K562 (cell line): ENCODE measurements around the gene WDCP. TPM values are rescaled to one million over a fixed set of nuclear protein-coding genes. Genes with fewer than 3 reads are reported as not detected.

ENCODE experiments used
- ARNT ChIP-seq, 2 experiments: fragments of 450-650 bp; IDR thresholded peaks; 2 replicates each; pipeline ENCODE4 v1.6.1; 2016; ENCODE audit warnings: mild to moderate bottlenecking in 1 of 2
- CBX3 ChIP-seq, 2 experiments: IDR thresholded peaks; 1 replicate in 1 of 2; 2 replicates in 1 of 2; pipeline ENCODE4 v1.6.1; 2012; ENCODE audit warnings: inconsistent platforms in 2 of 2, low read length in 2 of 2, borderline replicate concordance in 1 of 2, control low read depth in 1 of 2
- ETV6 ChIP-seq, 3 experiments: fragments of 150-350 bp in 1 of 3; sonication (generic) in 1 of 3; formaldehyde crosslinking in 1 of 3; IDR thresholded peaks; 2 replicates each; pipeline versions ENCODE4 v1.6.1 to v1.8.0; 2014 to 2022; ENCODE audit warnings: borderline replicate concordance in 2 of 3, low read depth in 2 of 3, antibody characterized with exemption in 1 of 3, low read length in 1 of 3, mild to moderate bottlenecking in 1 of 3, missing genetic modification reagents in 1 of 3
- FOXJ3 ChIP-seq: sonication (generic); formaldehyde crosslinking; IDR thresholded peaks from 2 replicates; pipeline ENCODE4 v1.4.0; 2020; ENCODE audit warnings: mild to moderate bottlenecking, missing genetic modification reagents
- FOXM1 ChIP-seq, 2 experiments: fragments of 450-650 bp in 1 of 2; sonication (generic) in 1 of 2; formaldehyde crosslinking in 1 of 2; IDR thresholded peaks; 2 replicates each; pipeline versions ENCODE4 v1.6.1 to v1.9.0; 2017 to 2022; ENCODE audit warnings: low read depth in 2 of 2, mild to moderate bottlenecking in 2 of 2, missing genetic modification reagents in 1 of 2, moderate library complexity in 1 of 2
- HNRNPH1 ChIP-seq: fragments of 200-400 bp; formaldehyde crosslinking; optimal IDR thresholded peaks from 2 replicates; pipeline ENCODE3; 2017; ENCODE audit warnings: low read depth, mild to moderate bottlenecking, low read length, moderate library complexity
- HNRNPUL1 ChIP-seq: fragments of 200-400 bp; formaldehyde crosslinking; IDR thresholded peaks from 2 replicates; pipeline ENCODE4 v1.6.1; 2017; ENCODE audit warnings: low read length
- PHF21A ChIP-seq: fragments of 450-650 bp; IDR thresholded peaks from 2 replicates; pipeline ENCODE4 v1.6.1; 2017; ENCODE audit warnings: low read depth, borderline replicate concordance
- SAP30 ChIP-seq: fragments of 200-600 bp; sonication (generic); IDR thresholded peaks from 2 replicates; pipeline ENCODE4 v1.6.1; 2012; ENCODE audit warnings: borderline replicate concordance, low read depth, mild to moderate bottlenecking, moderate library complexity, low read length, control low read depth, inconsistent platforms; ENCODE audit not compliant: insufficient read depth, poor library complexity, severe bottlenecking
- TOE1 ChIP-seq, 2 experiments: fragments of 450-650 bp in 1 of 2; sonication (generic) in 1 of 2; formaldehyde crosslinking in 1 of 2; IDR thresholded peaks; 2 replicates each; pipeline versions ENCODE4 v1.7.1 to v1.8.0; 2016 to 2022; ENCODE audit warnings: borderline replicate concordance in 2 of 2, mild to moderate bottlenecking in 2 of 2, antibody characterized with exemption in 1 of 2, inconsistent platforms in 1 of 2, low read depth in 1 of 2, missing genetic modification reagents in 1 of 2, moderate library complexity in 1 of 2
- ZFP1 ChIP-seq: fragments of 450-650 bp; formaldehyde crosslinking; IDR thresholded peaks from 2 replicates; pipeline ENCODE4 v1.4.0; 2020; ENCODE audit warnings: mild to moderate bottlenecking, mixed read lengths
- ZKSCAN8 ChIP-seq: fragments of 200-800 bp; sonication (Bioruptor generic); IDR thresholded peaks from 2 replicates; pipeline ENCODE4 v1.6.1; 2016; ENCODE audit warnings: missing genetic modification characterization, missing compliant biosample characterization
- ZNF140 ChIP-seq: fragments of 250-450 bp; sonication (Bioruptor Pico); IDR thresholded peaks from 2 replicates; pipeline ENCODE4 v1.8.0; 2021; ENCODE audit warnings: moderate library complexity, mild to moderate bottlenecking, inconsistent platforms
- ZNF239 ChIP-seq: fragments of 250-450 bp; sonication (Bioruptor Pico); IDR thresholded peaks from 2 replicates; pipeline ENCODE4 v1.4.0; 2020; ENCODE audit warnings: mild to moderate bottlenecking
- ZNF3 ChIP-seq: fragments of 250-450 bp; sonication (Bioruptor Pico); IDR thresholded peaks from 2 replicates; pipeline ENCODE4 v1.5.0; 2021; ENCODE audit warnings: mild to moderate bottlenecking, moderate library complexity
- ZNF57 ChIP-seq: fragments of 450-650 bp; formaldehyde crosslinking; IDR thresholded peaks from 2 replicates; pipeline ENCODE4 v1.4.0; 2020; ENCODE audit warnings: mild to moderate bottlenecking, moderate library complexity
- ZSCAN32 ChIP-seq: fragments of 450-650 bp; formaldehyde crosslinking; IDR thresholded peaks from 2 replicates; pipeline ENCODE4 v1.4.0; 2020; ENCODE audit warnings: mild to moderate bottlenecking, moderate library complexity
- polyA plus RNA-seq, 8 experiments: library from polyadenylated mRNA; depleted of rRNA in 4 of 8; stranded (reverse) in 5 of 8; unstranded in 3 of 8; fragments of >200 nt; fragmentation: Nextera tagmentation in 2 of 8; fragmentation: Illumina TruSeq in 1 of 8; extraction: Ambion mirVana in 2 of 8; extraction: Trizol in 1 of 8; gene quantifications; 2 replicates each; pipeline versions ENCODE4 v1.2.1 to v1.2.3, GENCODE V29; 2011 to 2014; ENCODE audit warnings: inconsistent platforms in 1 of 8, missing spikeins in 1 of 8
- total RNA-seq, 7 experiments: library from RNA; depleted of rRNA in 6 of 7; stranded (reverse); fragments of >200 nt in 6 of 7; fragmentation: Illumina TruSeq in 2 of 7; extraction: Trizol in 2 of 7; gene quantifications; 2 replicates each; pipeline versions ENCODE4 v1.2.1 to v1.2.3, GENCODE V29; 2011 to 2021; ENCODE audit warnings: low replicate concordance in 1 of 7
- TF ChIP-seq, protein P1 (sequence below): fragments of 450-650 bp; formaldehyde crosslinking; IDR thresholded peaks from 2 replicates; pipeline ENCODE4 v1.4.0; 2022; ENCODE audit warnings: missing genetic modification characterization
- TF ChIP-seq, protein P2 (sequence below): sonication (generic); formaldehyde crosslinking; IDR thresholded peaks from 2 replicates; pipeline ENCODE4 v1.8.0; 2022; ENCODE audit warnings: mild to moderate bottlenecking, missing genetic modification reagents

The WDCP gene
- total and polyA plus RNA-seq, 9 of the 15 experiments (the other 6 are each of a cell fraction or from before 2014, with no cell fraction given), result 10.1 to 41.4 (median 21.8) TPM

DNA sequence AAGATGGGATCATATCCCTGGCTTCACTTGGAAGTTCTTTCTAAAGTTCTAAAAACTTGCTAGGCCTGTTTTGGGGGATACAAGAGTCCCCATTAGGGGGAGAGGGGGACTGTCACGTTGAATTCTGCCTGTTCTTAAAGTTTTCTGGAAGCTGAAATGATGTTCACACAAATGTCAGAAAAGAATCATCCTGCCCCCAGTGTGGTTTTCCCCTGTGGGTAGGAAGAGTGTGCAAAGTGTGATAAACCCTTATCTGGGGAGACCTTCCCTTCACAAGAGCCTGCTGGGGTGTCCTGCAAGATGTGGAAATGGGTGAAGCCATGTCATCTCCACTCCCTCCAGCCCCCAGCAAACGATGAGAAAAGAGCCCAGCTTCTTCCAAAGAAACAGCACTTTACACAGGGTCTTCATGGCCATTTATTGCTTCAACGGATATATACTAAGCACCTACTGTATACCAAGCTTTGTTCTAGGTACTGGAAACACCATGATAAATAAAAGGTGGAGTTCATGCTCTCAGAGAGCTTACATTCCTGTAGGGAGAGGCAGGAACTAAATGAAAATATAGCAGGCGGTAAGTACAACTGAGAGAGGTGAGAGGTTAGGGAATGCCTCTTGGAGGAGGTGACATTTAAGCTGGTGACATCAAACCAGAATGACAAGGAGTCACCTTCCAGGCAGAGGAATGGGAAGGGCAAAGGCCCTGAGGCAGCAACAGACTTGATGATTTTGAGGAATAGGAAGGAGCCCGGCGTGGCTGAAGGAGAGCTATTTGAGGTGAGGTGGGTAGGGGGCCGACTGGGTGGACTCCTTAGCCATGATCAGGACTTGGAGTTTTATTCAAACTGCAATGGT is 35.7 kb downstream of the WDCP start (continued):
- TF ChIP-seq ARNT (IDR thresholded peaks at IDR 0.05) (peak; percentile 65 to 90; a peak in 3 of 4 replicates), HNRNPH1 (no peak), CBX3 (IDR thresholded peaks at IDR 0.05; ENCODE audit: borderline replicate concordance in 1 of 2, low read length in 2 of 2) (peak in 1 of 2 experiments; percentile 89; a peak in 2 of 3 replicates), ZNF140 (CRISPR knock-in tag) (no peak), HNRNPUL1 (no peak), ZNF57 (CRISPR knock-in tag) (no peak), ZKSCAN8 (CRISPR knock-in tag) (peak; percentile 99), ETV6 (IDR thresholded peaks at IDR 0.05; ENCODE audit: borderline replicate concordance in 1 of 2, low read depth in 2 of 2, low read length in 1 of 2) (peak in 1 of 2 experiments; percentile 65; a peak in 2 of 4 replicates), ETV6 (CRISPR knock-in tag; IDR thresholded peaks at IDR 0.05; ENCODE audit: borderline replicate concordance) (no peak), SAP30 (peak; percentile 36), FOXJ3 (CRISPR knock-in tag) (no peak), FOXM1 (IDR thresholded peaks at IDR 0.05; ENCODE audit: low read depth) (peak; percentile 96), FOXM1 (CRISPR knock-in tag; IDR thresholded peaks at IDR 0.05; ENCODE audit: low read depth) (no peak), ZSCAN32 (CRISPR knock-in tag) (no peak), TOE1 (IDR thresholded peaks at IDR 0.05; ENCODE audit: borderline replicate concordance) (peak; percentile 64; the same call in 1 of the 2 replicates), TOE1 (CRISPR knock-in tag; IDR thresholded peaks at IDR 0.05; ENCODE audit: borderline replicate concordance, low read depth) (no peak), PHF21A (0 out of 2 replicates have a peak, but pooled peaks have one; percentile 48), ZNF3 (0 out of 2 replicates have a peak, but pooled peaks have one; percentile 29), ZNF239 (CRISPR knock-in tag) (peak; percentile 71), ZFP1 (CRISPR knock-in tag) (no peak)
- TF ChIP-seq, protein P1, sequence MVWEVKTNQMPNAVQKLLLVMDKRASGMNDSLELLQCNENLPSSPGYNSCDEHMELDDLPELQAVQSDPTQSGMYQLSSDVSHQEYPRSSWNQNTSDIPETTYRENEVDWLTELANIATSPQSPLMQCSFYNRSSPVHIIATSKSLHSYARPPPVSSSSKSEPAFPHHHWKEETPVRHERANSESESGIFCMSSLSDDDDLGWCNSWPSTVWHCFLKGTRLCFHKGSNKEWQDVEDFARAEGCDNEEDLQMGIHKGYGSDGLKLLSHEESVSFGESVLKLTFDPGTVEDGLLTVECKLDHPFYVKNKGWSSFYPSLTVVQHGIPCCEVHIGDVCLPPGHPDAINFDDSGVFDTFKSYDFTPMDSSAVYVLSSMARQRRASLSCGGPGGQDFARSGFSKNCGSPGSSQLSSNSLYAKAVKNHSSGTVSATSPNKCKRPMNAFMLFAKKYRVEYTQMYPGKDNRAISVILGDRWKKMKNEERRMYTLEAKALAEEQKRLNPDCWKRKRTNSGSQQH (CRISPR knock-in tag), result no peak
- TF ChIP-seq, protein P2, sequence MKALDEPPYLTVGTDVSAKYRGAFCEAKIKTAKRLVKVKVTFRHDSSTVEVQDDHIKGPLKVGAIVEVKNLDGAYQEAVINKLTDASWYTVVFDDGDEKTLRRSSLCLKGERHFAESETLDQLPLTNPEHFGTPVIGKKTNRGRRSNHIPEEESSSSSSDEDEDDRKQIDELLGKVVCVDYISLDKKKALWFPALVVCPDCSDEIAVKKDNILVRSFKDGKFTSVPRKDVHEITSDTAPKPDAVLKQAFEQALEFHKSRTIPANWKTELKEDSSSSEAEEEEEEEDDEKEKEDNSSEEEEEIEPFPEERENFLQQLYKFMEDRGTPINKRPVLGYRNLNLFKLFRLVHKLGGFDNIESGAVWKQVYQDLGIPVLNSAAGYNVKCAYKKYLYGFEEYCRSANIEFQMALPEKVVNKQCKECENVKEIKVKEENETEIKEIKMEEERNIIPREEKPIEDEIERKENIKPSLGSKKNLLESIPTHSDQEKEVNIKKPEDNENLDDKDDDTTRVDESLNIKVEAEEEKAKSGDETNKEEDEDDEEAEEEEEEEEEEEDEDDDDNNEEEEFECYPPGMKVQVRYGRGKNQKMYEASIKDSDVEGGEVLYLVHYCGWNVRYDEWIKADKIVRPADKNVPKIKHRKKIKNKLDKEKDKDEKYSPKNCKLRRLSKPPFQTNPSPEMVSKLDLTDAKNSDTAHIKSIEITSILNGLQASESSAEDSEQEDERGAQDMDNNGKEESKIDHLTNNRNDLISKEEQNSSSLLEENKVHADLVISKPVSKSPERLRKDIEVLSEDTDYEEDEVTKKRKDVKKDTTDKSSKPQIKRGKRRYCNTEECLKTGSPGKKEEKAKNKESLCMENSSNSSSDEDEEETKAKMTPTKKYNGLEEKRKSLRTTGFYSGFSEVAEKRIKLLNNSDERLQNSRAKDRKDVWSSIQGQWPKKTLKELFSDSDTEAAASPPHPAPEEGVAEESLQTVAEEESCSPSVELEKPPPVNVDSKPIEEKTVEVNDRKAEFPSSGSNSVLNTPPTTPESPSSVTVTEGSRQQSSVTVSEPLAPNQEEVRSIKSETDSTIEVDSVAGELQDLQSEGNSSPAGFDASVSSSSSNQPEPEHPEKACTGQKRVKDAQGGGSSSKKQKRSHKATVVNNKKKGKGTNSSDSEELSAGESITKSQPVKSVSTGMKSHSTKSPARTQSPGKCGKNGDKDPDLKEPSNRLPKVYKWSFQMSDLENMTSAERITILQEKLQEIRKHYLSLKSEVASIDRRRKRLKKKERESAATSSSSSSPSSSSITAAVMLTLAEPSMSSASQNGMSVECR (CRISPR knock-in tag), result no peak
